ENCODE measurements around the gene KCNC4.

DNA sequence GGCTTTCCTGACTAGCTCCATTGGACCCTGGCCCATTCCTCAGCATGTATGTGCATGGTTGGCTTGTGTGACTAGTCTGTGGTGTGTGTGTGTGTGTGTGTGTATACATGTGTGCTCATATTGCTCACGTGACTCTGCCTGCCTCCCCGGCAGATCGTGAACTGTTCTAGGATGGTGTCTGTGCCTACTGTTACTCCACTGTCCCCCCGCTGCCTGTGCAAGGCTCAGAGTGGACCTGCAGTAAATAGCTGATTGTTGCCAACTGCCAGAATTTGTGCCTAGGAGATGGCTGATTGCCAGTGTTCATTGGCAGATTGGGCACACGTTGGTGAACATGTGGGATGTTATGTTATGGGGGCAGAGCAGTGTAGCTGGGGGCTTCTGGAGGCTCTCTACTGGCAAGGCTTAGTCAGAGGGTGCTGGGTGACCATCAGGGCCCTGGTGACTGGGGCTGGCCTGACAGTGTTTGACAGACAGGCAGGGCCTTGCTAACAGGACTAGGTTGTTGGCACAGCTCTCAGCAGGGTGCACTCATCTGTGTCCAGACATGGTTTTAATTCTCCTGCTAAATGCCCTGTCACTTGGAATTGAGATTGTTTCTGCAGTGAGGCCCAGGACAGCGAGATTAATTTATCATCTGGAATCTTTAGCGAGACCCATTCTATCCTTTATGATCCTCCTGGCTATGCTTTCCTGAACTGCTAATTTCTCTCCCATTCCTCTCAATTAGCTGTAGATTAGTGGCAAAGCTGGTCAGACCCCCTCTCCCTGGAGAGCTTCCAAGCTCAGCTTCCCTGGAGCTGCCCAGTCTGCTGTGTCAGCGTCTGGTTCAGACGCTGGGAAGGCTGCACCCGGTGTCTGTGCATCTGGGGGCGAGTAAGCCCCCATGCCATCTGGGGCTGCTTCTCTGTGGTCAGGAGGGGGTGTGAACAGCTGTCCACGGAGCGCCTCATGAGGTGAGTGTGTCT is 39.1 kb upstream of the KCNC4 start:
- no peak for TF ChIP-seq EZH2 (IDR thresholded peaks at IDR 0.05; ENCODE audit: borderline replicate concordance, low read length)
- TF ChIP-seq, protein P1, sequence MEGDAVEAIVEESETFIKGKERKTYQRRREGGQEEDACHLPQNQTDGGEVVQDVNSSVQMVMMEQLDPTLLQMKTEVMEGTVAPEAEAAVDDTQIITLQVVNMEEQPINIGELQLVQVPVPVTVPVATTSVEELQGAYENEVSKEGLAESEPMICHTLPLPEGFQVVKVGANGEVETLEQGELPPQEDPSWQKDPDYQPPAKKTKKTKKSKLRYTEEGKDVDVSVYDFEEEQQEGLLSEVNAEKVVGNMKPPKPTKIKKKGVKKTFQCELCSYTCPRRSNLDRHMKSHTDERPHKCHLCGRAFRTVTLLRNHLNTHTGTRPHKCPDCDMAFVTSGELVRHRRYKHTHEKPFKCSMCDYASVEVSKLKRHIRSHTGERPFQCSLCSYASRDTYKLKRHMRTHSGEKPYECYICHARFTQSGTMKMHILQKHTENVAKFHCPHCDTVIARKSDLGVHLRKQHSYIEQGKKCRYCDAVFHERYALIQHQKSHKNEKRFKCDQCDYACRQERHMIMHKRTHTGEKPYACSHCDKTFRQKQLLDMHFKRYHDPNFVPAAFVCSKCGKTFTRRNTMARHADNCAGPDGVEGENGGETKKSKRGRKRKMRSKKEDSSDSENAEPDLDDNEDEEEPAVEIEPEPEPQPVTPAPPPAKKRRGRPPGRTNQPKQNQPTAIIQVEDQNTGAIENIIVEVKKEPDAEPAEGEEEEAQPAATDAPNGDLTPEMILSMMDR (conservative IDR thresholded peaks at IDR 0.05 in 1 of 2, IDR thresholded peaks at IDR 0.05 in 1 of 2; ENCODE audit: extremely low read depth in 1 of 2, insufficient read depth in 1 of 2, low read depth in 1 of 2, low read length in 2 of 2): no peak

All from mammary epithelial cell (primary cell).